K562 (cell line): ENCODE data around the gene USP50. TPM values are rescaled to one million over a fixed set of nuclear protein-coding genes. Genes with fewer than 3 reads are reported as not detected.

Source experiments
- CHAMP1 ChIP-seq: fragments of 450-650 bp; IDR thresholded peaks from 2 replicates; pipeline ENCODE4 v1.6.1; 2016; ENCODE audit warnings: mild to moderate bottlenecking
- CHCHD3 ChIP-seq: fragments of 250-450 bp; sonication (Bioruptor Pico); IDR thresholded peaks from 2 replicates; pipeline ENCODE4 v2.1.2; 2022; ENCODE audit warnings: mild to moderate bottlenecking
- MNT ChIP-seq, 2 experiments: fragments of 450-650 bp; conservative IDR thresholded peaks; 2 replicates each; pipeline ENCODE4 v1.6.1; 2017; ENCODE audit warnings: mild to moderate bottlenecking in 2 of 2, moderate library complexity in 2 of 2
- MTA1 ChIP-seq: fragments of 450-650 bp; IDR thresholded peaks from 2 replicates; pipeline ENCODE4 v1.6.1; 2017; ENCODE audit warnings: borderline replicate concordance
- MTA2 ChIP-seq: fragments of 450-650 bp; IDR thresholded peaks from 2 replicates; pipeline ENCODE4 v1.6.1; 2016; ENCODE audit warnings: low read depth
- PHF20 ChIP-seq: fragments of 450-650 bp; IDR thresholded peaks from 2 replicates; pipeline ENCODE4 v1.6.1; 2018; ENCODE audit not compliant: partially characterized antibody
- RCOR1 ChIP-seq, 2 experiments: IDR thresholded peaks; 2 replicates each; pipeline ENCODE4 v1.6.1; 2012; ENCODE audit warnings: low read depth in 2 of 2, low read length in 2 of 2, borderline replicate concordance in 1 of 2, improper control_type of control experiment in 1 of 2
- SMAD2 ChIP-seq: fragments of 150-350 bp; IDR thresholded peaks from 2 replicates; pipeline ENCODE4 v1.6.1; 2014; ENCODE audit warnings: low read depth, mild to moderate bottlenecking, low read length
- SNIP1 ChIP-seq: fragments of 450-650 bp; IDR thresholded peaks from 2 replicates; pipeline ENCODE4 v1.7.1; 2017; ENCODE audit warnings: low read depth, mild to moderate bottlenecking
- TBL1XR1 ChIP-seq, 2 experiments: IDR thresholded peaks; 2 replicates each; pipeline ENCODE4 v1.6.1; 2012; ENCODE audit warnings: improper control_type of control experiment in 2 of 2, low read length in 2 of 2, mild to moderate bottlenecking in 1 of 2
- THAP7 ChIP-seq: fragments of 250-450 bp; sonication (Bioruptor Pico); IDR thresholded peaks from 2 replicates; pipeline ENCODE4 v1.5.0; 2021
- ZNF318 ChIP-seq, 2 experiments: fragments of 450-650 bp; IDR thresholded peaks; 2 replicates each; pipeline ENCODE4 v1.6.1; 2016; ENCODE audit warnings: mild to moderate bottlenecking in 2 of 2, borderline replicate concordance in 1 of 2, low read depth in 1 of 2, moderate library complexity in 1 of 2
- ZNF696 ChIP-seq: fragments of 250-450 bp; sonication (Bioruptor Pico); conservative IDR thresholded peaks from 2 replicates; pipeline ENCODE4 v1.4.0; 2020; ENCODE audit warnings: mild to moderate bottlenecking, moderate library complexity
- polyA plus RNA-seq, 8 experiments: library from polyadenylated mRNA; depleted of rRNA in 4 of 8; stranded (reverse) in 5 of 8; unstranded in 3 of 8; fragments of >200 nt; fragmentation: Nextera tagmentation in 2 of 8; fragmentation: Illumina TruSeq in 1 of 8; extraction: Ambion mirVana in 2 of 8; extraction: Trizol in 1 of 8; gene quantifications; 2 replicates each; pipeline versions ENCODE4 v1.2.1 to v1.2.3, GENCODE V29; 2011 to 2014; ENCODE audit warnings: inconsistent platforms in 1 of 8, missing spikeins in 1 of 8
- total RNA-seq, 7 experiments: library from RNA; depleted of rRNA in 6 of 7; stranded (reverse); fragments of >200 nt in 6 of 7; fragmentation: Illumina TruSeq in 2 of 7; extraction: Trizol in 2 of 7; gene quantifications; 2 replicates each; pipeline versions ENCODE4 v1.2.1 to v1.2.3, GENCODE V29; 2011 to 2021; ENCODE audit warnings: low replicate concordance in 1 of 7
- TF ChIP-seq, protein P1 (sequence below): conservative IDR thresholded peaks from 2 replicates; pipeline ENCODE4 v1.6.1; 2011; ENCODE audit warnings: low read depth, mild to moderate bottlenecking, low read length; ENCODE audit not compliant: control insufficient read depth

Gene USP50
- total and polyA plus RNA-seq, 9 of the 15 experiments (the other 6 are each of a cell fraction or from before 2014, with no cell fraction given), result not detected

DNA sequence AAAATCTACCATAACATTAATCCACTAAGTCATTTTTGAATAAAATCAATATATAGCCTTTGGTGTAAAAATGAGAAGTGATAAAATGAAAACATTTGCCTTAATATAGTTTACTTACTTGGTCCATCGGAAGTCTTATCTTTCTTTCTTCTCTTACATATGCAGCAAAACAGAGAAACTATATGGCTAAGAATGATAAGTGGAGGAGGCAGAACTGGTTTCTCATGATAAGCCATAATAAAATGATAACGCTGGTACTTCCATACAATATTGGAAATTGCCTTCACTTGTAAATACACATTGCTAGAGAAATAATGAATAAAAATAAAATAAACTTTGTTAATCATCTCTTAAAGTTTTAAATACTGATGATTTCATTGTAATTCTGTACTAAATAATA is 47.8 kb upstream of the USP50 start (continued):
- TF ChIP-seq ZNF318 (IDR thresholded peaks at IDR 0.05; ENCODE audit: borderline replicate concordance in 1 of 2, low read depth in 1 of 2) (no peak), CHCHD3 (CRISPR knock-in tag) (no peak), SMAD2 (no peak), TBL1XR1 (IDR thresholded peaks at IDR 0.05; ENCODE audit: low read length in 2 of 2) (peak in 1 of 2 experiments; percentile 30; a peak in 1 of 4 replicates), CHAMP1 (peak; percentile 84; the same call in 1 of the 2 replicates), MTA1 (no peak), MTA2 (peak; percentile 91), SNIP1 (no peak), PHF20 (no peak), MNT (conservative IDR thresholded peaks at IDR 0.05) (0 out of 4 replicates have a peak, but pooled peaks of 1 of the 2 experiments have one; percentile 27), RCOR1 (IDR thresholded peaks at IDR 0.05; ENCODE audit: borderline replicate concordance in 1 of 2, low read depth in 2 of 2, low read length in 2 of 2) (peak in 1 of 2 experiments; percentile 72; a peak in 2 of 4 replicates), ZNF696 (CRISPR knock-in tag) (no peak), THAP7 (no peak)
- TF ChIP-seq, protein P1, sequence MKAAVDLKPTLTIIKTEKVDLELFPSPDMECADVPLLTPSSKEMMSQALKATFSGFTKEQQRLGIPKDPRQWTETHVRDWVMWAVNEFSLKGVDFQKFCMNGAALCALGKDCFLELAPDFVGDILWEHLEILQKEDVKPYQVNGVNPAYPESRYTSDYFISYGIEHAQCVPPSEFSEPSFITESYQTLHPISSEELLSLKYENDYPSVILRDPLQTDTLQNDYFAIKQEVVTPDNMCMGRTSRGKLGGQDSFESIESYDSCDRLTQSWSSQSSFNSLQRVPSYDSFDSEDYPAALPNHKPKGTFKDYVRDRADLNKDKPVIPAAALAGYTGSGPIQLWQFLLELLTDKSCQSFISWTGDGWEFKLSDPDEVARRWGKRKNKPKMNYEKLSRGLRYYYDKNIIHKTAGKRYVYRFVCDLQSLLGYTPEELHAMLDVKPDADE, result no peak
